Measurements from ENCODE around the gene WDR93.

WDR93 gene

GRCh38 chr15:89690276-89691218 lies at the start of gene WDR93, which contains the start of gene PEX11A:
WDR93 (plus strand) TSS chr15:89690811; CDS start chr15:89701747, 10,936 bp downstream.
PEX11A (minus strand) TSS chr15:89690754; CDS start chr15:89690632, 122 bp downstream.
- DNase-seq: peak; percentile 80 to 82

GRCh38 chr15:89641053-89641452 lies 49.6 kb upstream of the WDR93 start:
- no peak for DNase-seq

- no peak for DNase-seq
These were observed 48.5 kb upstream of the WDR93 start for GRCh38 chr15:89642106-89642505.

- no peak for DNase-seq
These were observed 44.9 kb upstream of the WDR93 start for GRCh38 chr15:89645680-89646079.

- no peak for DNase-seq
These were observed 44.0 kb upstream of the WDR93 start for GRCh38 chr15:89646416-89647141.

GRCh38 chr15:89647191-89647851 lies 43.3 kb upstream of the WDR93 start:
- DNase-seq: peak; percentile 21 to 50

- no peak for DNase-seq
These were observed 42.3 kb upstream of the WDR93 start for GRCh38 chr15:89648106-89649012.

GRCh38 chr15:89649013-89649625 lies 41.5 kb upstream of the WDR93 start:
- DNase-seq: no peak

- no peak for DNase-seq
These were observed 40.9 kb upstream of the WDR93 start for GRCh38 chr15:89649716-89650115.

- no peak for DNase-seq
These were observed 38.5 kb upstream of the WDR93 start for GRCh38 chr15:89652131-89652530.

- no peak for DNase-seq
These were observed 37.9 kb upstream of the WDR93 start for GRCh38 chr15:89652666-89653065.

GRCh38 chr15:89653578-89653977 lies 37.0 kb upstream of the WDR93 start:
- no peak for DNase-seq

- DNase-seq: no peak
These were observed 36.3 kb upstream of the WDR93 start for GRCh38 chr15:89654301-89654761.

- no peak for DNase-seq
These were observed 35.5 kb upstream of the WDR93 start, which contains the start of gene KIF7 for GRCh38 chr15:89654847-89655805. KIF7 (minus strand) TSS chr15:89655467; CDS start chr15:89652930, 2,537 bp downstream.

GRCh38 chr15:89656116-89656815 lies 34.3 kb upstream of the WDR93 start:
- no peak for DNase-seq

GRCh38 chr15:89657686-89658200 lies 32.9 kb upstream of the WDR93 start:
- no peak for DNase-seq

GRCh38 chr15:89659295-89659694 lies 31.3 kb upstream of the WDR93 start:
- DNase-seq: no peak

- no peak for DNase-seq
These were observed 30.1 kb upstream of the WDR93 start for GRCh38 chr15:89660556-89660955.
